Ureter (tissue), 1 donor: ENCODE data around the gene DYRK1A. TPM values are rescaled to one million over a fixed set of nuclear protein-coding genes. Genes with fewer than 3 reads are reported as not detected.
"Not testable (repeated sequence)": the region's sequence is repeated elsewhere in the genome, so short reads cannot be mapped to it uniquely, and the experiment has no call there.

Experiments
- DNase-seq: peaks from one replicate; pipeline ENCODE4 v3.0.0-alpha.2; 2020; ENCODE audit warnings: low spot score
- total RNA-seq: library from RNA; stranded (reverse); gene quantifications from one replicate; pipeline ENCODE4 v1.2.4, GENCODE V29; 2023
- donor health status: DM: yes; HTN: yes; CAD: no.

The DYRK1A gene
- total RNA-seq, 1 donor from 2014 or later, result 97.0 TPM

DNA sequence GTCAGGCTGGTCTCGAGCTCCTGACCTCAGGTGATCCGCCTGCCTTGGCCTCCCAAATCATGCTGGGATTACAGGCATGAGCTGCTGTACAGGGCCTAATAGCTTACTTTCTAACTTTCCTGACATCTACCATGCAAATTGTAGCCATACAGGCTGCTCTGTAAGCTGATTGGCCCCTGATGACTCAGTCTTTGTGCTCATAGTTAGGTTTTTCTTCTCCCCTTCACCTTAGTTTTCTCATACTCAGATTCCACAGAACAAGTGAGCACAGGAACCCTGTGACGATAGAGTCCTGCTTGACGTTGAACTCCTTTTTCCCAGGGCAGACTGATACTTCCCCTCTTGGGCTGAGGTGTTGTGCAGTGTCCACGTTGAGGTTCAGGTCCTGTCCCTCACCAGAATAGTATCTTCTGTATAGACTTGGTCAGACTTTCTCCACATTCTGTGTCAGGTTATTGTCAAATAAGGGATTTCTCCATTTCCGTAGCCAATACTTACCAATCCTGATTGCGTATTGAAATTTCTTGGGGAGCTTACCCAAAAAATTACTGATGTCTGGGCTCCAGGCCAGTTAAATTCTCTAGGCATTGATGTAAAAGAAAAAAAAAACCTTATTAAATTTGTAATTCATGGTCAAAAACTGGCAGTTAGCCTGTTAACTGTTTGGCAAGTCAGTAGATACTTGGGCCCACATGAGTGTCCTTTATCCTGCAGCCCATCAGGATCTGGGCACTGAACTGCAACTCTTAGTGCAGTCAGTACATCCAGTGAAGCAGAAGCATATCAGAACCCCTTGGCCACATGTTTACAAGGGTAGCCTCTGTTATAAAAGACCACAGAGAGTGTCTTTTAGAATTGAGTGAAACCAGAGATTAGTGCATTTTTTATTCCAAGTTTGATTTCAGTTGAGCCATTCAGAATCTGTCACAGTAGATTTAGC, 118.2 kb downstream of the DYRK1A start:
- no peak for DNase-seq

DNA sequence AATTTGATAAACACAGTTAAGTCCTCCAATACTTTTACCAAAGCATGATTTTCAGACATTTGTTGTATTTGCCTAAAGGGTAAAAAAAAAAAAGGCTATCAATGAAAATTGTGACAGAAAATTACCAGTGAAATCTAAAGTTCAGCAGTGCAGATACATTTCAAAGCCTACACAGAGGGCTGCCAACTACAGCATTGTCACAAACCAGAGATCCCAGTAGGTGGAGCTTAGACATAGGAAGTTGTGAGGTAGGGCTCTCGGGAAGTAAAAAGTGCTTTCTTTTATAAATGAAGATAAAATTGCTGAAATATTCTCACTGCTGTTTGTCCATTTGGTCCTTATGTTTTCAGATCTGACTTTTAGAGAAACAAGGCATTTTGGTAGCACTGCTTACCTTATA, 123.0 kb downstream of the DYRK1A start:
- no peak for DNase-seq

DNA sequence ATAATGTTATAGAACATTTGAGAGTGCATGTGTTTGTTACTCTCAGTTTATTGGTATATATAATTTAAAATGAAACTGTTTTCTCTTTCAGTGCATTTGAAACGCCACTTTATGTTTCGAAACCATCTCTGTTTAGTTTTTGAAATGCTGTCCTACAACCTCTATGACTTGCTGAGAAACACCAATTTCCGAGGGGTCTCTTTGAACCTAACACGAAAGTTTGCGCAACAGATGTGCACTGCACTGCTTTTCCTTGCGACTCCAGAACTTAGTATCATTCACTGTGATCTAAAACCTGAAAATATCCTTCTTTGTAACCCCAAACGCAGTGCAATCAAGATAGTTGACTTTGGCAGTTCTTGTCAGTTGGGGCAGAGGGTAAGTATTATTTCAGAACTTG, 123.5 kb downstream of the DYRK1A start:
- DNase-seq, result no peak

DNA sequence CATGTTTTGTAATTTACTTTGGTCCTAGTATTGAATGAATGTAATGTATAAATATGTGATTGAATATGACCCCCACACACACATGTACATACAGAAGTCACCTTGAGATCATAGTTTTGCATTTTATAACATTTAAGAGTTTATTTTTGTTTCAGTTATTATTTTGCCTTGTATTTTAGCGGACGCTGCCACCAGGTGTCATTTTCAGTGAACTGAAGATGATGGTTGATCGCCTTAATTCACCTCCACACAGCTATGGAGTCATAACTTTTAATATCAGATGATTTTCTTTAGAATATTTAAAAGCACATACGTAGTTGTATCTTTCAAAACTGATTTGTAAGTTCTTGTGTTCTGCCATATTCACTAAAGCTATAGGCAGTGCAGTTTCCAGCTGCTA, 130.4 kb downstream of the DYRK1A start:
- no peak for DNase-seq

DNA sequence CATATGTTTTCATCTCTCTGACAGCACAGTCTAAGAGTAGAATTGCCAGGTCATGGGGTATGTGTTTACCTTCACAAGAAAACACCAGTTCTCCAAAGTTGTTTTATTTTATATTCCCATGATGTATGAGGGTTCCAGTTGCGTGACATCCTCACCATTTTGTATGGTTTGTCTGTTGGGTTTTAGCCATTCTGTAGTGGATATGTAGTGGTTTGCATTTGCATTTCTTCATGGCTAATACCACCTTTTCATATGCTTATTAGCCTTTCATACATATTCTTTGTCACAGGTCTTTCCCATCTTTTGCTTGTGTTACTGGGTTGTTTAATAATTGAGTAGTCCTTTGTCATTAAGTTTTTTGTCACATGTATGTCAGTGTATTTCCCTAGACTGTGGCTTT, 132.1 kb downstream of the DYRK1A start:
- DNase-seq, result no peak

DNA sequence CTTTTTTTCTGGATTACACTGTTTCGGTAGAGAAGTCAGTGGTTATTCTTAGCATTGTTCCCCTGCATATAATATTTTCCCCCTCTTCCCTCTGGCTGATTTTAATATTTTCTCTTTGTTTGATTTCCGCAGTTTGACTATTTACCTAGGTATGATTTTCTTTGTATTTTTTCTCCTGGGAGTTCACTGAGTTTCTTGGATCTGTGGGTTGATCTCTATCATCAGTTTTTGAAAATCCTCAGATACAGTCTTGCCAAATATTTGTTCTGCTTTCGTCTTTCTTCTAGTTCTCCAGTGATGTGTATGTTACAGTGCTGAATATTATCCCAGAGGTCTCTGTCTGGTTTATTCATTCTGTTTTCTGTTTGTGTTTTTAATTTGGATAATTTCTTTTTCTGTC, 136.4 kb downstream of the DYRK1A start:
- DNase-seq, result no peak

DNA sequence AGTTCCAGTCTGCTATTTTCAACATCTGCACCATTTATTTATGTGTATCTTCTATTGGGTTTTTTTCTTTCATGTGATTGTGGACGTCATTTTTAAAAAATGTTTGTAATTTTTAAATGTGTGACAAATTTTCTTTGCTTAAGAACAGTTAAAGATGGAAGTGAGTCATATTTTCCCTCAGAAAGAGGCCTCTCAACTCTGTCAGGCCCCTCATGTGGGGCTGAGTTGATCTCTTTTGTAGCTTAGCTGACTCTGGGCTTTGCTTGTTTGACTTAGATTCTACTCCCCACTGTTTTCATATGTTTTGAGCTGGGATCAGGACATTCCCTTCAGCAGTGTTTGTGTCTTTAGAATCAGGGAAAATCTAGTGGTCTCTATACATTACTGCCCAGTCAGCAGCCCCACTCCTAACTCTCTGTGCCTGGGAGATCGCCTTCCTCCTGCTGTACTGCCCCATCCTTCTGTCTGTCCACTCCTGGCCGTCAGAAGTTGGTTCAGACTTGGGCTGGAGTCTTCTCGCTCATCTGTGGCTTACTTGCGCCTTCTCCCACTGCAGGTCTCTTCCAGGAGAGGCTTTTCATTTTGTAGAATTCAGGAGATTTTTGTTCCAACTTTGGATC, 137.4 kb downstream of the DYRK1A start:
- DNase-seq, result no peak

DNA sequence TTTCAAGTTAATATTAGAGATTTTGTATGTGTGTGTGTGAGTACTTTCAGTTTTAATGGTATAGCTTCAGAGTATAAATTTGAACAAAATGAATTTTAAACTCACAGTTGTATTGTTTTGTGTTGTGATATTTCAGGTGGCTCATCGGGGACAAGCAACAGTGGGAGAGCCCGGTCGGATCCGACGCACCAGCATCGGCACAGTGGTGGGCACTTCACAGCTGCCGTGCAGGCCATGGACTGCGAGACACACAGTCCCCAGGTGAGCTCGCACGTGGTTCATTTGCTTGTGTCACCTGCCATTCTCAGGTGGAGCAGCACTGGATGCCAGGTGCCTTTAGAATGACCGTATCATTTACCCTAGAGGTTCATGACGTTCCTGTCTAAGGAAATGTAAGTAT, 139.4 kb downstream of the DYRK1A start:
- DNase-seq, result no peak

DNA sequence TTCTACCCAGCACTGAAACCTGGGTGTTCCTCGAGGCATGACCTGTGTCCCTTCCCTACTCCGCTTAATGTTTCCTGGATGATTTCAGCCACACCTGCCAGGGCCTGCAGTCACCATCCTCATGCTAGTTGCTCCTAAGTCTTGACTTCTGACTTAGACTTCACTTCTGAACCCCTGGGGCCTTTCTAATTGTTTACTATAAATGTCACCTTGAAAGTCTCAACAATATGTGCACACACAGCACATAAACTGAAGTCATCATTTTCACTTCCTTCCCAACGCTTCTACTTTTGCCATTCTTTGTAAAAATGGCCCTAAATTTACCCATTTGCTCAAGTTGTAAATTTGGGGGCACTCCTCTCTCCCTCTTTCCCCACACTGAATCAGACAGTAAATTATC, 141.1 kb downstream of the DYRK1A start:
- DNase-seq, result no peak

DNA sequence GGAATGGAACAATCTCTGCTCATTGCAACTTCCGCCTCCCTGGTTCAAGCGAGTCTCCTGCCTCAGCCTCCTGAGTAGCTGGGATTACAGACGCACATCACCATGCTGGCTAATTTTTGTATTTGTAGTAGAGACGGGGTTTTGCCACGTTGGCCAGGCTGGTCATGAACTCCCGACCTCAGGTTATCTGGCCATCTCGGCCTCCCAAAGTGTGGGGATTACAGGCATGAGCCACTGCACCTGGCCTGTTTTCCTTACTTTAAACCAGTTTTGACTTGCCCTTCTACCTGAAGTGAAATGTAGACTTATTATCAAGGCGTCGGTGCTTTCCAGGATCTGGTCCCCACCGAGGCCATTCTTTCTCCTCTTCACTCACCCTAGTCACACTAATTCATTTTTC, 141.8 kb downstream of the DYRK1A start:
- DNase-seq, result no peak

DNA sequence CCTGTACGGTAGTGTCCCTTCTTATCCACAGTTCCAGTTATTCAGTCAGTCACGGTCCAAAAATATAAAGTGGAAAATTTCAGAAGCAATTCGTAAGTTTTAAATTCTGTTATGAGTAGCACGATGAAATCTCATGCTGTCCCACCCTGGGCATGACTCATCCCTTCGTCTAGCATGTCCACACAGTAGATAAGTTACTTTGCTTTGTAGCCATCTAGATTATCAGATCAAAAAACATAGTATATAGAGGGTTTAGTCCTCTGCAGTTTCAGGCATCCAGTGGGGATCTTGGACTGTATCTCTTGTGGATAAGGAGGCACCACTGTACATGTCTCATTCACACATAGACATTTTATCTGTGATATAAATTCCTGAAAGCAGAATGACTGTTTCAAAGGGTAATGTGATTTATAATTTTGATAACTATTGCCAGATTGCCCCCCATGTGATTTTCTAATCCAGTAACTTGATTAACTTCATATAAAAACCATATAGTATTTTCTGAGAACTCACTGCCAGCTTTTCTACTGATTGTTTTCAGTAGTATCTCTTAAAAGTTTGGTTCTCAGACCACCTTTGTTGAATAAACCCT, 143.3 kb downstream of the DYRK1A start:
- no peak for DNase-seq

DNA sequence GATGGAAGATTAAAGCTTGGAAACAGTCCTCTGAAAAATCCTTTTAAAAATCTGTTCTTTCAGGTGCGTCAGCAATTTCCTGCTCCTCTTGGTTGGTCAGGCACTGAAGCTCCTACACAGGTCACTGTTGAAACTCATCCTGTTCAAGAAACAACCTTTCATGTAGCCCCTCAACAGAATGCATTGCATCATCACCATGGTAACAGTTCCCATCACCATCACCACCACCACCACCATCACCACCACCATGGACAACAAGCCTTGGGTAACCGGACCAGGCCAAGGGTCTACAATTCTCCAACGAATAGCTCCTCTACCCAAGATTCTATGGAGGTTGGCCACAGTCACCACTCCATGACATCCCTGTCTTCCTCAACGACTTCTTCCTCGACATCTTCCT, 145.3 kb downstream of the DYRK1A start:
- no peak for DNase-seq

DNA sequence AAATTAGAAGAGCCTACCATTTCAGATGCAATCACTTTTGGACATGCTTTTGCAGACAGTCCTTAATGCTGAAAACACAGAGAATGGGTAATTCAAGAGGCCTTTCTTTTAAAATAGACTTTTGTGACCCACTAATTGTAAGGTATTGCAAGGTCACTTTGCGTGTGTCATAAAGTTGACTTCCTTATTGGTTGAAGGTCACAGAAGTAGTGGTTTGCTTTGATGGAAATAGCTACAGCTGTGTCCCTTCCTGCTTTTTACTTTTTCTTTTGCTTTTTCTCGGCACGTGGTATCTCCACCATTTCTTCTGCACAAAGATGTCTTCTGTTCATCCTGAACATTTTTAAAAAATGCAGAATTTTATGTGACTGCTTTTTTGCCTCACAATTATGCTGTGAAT, 146.8 kb downstream of the DYRK1A start:
- no peak for DNase-seq

DNA sequence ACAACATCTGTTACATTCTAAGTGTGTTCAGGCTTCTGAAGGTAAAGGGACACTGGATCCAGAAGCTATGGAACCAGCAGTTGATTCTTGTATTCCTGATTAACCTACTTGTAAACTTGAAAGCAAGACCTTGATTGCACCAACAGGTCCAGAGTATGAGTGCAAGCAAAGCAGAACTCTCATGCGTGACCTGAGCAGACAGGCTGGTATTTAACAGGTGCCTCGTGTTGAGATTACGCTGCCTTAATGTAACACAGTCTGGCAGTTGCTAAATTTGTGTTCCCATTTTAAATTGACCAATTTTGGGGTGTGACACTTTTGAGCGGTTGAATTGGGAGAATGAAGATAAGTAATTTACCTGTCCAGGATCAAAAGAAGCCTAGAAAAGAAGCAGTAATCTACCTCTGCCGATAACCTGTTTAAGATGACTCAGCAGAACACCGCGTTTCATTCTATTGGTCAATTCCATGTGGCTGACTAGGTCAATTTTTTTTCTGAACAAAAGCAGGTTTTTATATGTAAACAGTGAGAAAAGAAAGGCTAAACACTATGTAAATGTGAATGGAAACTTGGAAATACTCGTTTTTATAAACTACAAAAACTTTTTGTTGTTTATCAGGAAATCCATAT, 147.6 kb downstream of the DYRK1A start:
- no peak for DNase-seq

DNA sequence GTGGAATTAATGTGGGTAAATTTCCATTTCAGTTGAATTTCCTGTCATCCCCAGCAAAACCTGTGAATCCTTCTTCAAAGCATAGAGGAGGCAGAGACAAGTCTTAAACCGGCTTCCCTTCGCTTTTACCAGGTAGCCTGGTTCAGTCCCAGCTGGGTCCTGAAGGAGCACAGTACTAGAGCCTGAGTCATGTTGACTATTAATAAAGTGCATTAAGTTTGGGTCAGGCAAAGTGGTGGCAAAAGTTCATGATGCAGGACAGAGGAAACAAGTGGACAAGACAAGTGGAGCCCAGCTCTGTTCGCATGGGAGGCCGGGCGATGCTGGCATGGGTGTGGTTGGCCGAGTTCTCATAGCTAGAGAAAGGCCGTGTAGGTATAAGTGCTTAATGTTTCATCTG, 150.4 kb downstream of the DYRK1A start:
- no peak for DNase-seq

DNA sequence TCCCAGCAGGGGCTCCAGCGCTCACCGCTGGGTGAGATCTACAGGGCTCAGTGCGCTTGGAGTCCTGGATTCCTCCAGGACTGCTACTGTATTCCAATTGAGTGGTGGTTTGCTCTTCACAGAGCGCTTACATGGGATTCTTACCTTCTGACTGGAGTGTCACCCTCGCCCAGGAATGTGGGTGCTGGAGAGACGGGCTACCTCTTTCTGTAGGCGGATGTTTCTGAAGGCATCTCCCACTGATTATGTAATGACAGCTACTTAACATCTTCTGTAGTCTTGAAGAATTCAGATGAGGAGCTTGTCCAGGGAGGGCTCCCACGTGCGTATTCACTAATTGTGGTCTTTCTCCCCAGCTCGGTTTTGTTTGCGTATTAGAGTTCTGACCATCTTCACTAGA, 154.2 kb downstream of the DYRK1A start:
- DNase-seq, result no peak

DNA sequence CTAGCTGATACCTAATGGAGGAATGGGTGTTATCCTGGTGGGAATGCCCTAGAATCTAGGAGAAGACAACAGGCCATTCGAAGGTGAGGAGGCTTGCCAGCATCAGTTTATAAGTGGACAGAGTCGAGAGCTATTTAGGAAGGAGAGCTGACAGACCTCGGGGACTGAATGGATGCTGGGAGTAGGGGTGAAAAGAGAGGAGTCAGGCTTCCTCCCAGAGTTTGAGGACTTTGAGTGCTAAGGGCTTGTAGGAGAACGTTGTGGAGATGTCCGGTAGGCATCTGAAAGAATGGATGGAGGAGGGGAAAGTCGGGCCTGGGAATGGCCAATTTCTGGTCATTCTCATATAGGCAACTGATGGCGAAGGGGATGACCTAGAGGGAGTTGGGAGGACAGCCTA, 155.1 kb downstream of the DYRK1A start:
- DNase-seq, result no peak

DNA sequence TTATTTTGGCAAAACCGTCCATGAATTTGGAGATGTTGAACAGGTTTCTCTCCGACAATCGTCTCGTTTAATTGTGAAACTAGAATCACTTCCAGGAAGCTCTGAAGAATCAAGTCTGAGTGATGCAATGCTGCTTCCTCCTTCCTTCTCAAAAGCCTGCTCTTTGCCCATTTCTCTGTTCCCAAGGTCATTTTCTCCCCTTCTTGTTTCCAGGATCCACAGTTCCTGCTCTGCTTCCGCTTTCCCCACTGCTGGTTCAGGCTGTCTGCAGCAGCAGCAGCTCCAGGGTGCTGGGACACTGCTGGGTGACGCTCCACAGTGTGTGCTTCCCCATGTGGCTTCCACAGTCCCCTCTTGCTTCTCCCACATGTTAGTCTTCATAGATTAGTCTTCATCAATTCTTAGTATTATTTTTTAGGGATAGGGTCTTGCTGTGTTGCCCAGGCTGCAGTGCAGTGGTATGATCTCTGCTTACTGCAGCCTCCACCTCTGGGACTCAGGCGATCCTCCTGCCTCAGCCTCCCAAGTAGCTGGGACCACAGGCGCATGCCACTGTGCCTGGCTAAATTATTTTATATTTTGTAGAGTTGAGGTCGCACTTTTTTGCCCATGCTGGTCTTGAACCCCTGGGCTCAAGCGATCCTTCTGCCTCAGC, 156.2 kb downstream of the DYRK1A start:
- no peak for DNase-seq

DNA sequence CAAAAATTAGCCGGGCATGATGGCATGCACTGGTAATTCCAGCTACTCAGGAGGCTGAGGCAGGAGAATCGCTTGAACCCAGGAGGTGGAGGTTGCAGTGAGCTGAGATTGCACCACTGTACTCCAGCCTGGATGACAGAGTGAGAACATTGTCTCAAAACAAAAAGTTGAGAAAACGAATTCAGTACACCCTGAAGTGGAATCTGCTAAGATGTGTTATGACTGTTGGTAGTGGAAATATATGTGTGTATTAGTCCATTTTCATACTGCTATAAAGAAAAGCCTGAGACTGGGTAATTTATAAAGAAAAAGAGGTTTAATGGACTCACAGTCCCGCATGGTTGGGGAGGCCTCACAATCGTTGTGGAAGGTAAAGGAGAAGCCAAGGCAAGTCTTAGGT, 158.4 kb downstream of the DYRK1A start:
- DNase-seq, result not testable (repeated sequence)

DNA sequence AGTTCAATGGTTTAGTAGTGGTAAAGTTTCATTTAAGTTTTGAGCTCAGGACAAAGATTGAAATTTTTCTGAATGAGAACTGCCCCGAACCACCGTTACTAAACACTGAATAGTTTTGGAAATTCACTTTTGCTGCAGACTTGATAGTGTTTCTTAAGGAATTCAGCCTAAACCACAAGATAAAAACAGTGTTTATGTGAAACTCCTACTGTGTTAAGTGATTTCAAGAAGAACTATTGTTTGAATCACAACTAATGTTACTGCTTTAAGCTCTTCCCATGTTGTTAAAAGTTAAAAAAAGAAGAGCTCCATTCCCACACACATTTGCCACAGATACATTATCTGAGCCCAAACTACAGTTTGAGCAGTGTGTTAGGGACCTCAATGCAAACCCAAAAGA, 159.2 kb downstream of the DYRK1A start:
- no peak for DNase-seq

DNA sequence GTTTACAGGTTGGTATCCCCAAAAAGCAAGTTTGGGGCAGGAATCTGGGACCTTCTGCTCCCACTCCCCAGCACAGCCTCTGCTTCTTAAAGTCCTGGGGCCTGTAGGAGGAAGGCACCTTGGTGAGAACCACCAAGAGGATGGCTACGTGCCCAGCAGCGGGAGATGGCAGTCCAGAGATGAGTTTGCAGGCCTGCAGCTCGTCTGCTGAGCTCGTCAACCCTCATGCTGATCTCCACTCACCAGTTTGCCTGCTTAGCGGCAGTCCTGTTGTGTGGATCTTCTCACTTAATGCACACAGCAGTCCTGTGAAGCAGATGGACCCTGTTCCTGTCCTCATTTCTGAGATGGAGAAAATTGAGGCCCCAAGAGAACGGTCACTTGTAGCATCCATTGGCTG, 160.5 kb downstream of the DYRK1A start:
- no peak for DNase-seq

DNA sequence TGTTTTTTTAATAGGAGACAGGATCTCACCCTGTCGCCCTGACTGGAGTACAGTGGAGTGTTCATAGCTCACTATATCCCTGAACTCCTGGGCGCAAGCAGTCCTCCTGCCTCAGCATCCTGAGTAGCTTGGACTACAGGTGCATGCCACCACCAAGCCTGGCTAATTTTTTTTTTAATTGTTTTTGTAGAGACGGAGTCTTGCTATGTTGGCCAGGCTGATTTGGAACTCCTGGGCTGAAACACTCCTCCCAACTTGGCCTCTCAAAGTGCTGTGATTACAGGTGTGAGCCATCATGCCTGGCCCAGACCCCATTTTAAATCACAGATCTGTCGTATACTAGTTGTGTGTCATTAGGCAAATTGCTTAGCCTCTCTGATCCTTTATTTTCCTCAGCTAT, 161.1 kb downstream of the DYRK1A start:
- DNase-seq, result no peak
